IPS-18c (cell line): Measurements from ENCODE around the gene MICOS13.

Experiments
- H3K4me3 ChIP-seq: 2 replicates; pipeline ENCODE4 v1.7.0; 2013; ENCODE audit warnings: low read depth, mild to moderate bottlenecking, low read length, moderate library complexity; ENCODE audit not compliant: insufficient read depth
- H3K9me3 ChIP-seq: one replicate; pipeline ENCODE4 v1.6.1; 2013; ENCODE audit warnings: mild to moderate bottlenecking, low read length, moderate library complexity; ENCODE audit not compliant: control insufficient read depth, insufficient read depth

Gene MICOS13

GRCh38 chr19:5678071-5678718 lies 2.1 kb downstream of the MICOS13 start:
- H3K9me3 ChIP-seq = no peaks in the 10 kb centered on the region
- H3K4me3 ChIP-seq = no peak overlapping the region

DNA sequence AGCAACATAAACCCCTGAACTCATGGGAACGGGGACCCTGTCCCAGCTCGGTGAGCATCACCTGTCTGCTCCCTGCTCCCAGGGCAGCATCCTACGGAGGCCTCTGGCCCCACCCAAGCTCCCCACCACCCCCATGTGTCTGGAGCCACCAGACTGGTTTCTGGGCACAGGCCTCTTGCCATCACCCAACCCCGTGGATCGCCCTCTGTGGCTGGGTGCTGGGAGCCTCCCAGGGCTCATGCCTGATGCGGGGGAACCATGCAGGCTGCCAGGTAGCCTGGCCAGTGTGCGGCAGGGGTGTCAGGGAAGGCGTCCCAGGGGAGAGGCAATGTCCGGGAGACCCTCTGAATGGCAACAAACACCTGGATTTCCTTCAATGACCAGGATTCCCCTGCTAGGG lies 2.7 kb downstream of the MICOS13 start:
- Histone ChIP-seq H3K9me3 (no peaks in the 10 kb centered on the region), H3K4me3 (no peak overlapping the region)

DNA sequence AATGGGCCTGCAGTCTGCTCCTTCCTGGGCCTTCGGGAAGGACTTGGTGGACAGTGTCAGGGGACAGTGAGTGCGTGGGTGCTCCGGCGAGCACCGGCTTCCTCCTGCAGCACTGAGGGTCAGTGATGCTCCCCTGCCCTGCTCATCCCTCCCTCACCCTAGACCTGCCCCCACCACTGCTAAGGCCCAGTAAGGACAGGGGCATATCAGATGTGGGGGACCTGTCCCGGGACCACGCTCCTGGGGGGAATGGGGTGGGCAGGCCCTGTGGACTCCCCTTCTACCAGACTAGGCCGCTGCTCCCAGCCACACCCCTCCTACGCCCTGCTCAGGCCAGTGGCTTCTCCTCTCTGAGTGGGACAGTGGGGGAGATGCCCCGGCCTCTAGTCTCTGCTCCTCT lies 3.2 kb downstream of the MICOS13 start:
- Histone ChIP-seq H3K9me3 (no peaks in the 10 kb centered on the region), H3K4me3 (no peak overlapping the region)

GRCh38 chr19:5676772-5677105 lies 3.6 kb downstream of the MICOS13 start:
- Histone ChIP-seq H3K9me3 (no peaks in the 10 kb centered on the region), H3K4me3 (no peak overlapping the region)

DNA sequence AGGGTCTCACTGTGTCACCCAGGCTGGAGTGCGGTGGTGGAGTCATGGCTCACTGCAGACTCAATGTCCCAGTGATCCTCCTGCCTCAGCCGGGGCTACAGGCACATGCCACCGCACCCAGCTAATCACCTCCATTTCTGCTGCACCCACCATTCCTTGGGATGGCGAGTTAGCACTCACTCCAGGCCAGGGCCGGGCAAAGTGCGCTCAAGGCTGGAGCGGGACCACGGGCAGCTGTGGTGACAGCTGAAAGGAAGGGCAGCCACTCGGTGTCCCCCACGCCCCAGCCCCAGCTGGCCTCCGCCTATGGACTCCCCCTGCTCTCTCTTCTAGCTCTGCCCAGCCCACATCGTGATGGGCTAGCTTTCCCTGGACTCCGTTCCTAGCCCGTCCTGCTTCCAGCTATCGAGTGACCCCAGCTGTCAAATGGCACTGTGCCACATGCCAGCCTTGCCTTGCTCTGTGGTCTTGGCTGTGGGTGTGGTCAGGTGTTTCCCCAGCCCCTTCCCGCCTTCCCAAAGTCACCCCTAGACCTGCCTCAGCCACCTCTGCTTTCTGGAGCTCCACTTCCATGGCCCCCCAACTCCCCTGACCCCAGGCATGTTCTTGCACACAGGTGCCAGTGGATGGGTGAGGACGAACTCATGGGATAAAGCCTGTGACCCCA lies 4.1 kb downstream of the MICOS13 start:
- Histone ChIP-seq H3K9me3 (no peaks in the 10 kb centered on the region), H3K4me3 (no peak overlapping the region)

DNA sequence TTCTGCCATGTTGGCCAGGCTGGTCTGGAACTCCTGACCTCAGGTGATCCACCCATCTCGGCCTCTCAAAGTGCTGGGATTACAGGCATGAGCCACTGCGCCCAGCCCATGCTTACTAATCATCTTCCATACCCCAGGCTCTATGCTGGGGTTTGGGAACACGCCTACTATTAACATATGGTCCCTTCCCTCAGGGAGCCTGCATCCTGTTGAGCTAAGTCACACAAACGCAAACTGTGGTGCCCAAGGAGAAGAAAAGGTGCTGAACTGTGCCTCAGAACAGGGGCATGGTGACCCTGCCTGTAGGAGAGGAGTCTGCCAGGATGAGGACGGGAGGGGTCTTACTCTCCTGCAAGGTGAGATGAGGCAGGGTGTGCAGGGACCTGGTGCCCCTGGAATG lies 5.6 kb downstream of the MICOS13 start:
- H3K9me3 ChIP-seq = no peaks in the 10 kb centered on the region
- no peak overlapping the region for H3K4me3 ChIP-seq

- no peaks in the 10 kb centered on the region for H3K9me3 ChIP-seq
- no peak overlapping the region for H3K4me3 ChIP-seq
These were observed 6.6 kb downstream of the MICOS13 start for GRCh38 chr19:5673752-5674151.

GRCh38 chr19:5672708-5673459 lies 7.4 kb downstream of the MICOS13 start:
- Histone ChIP-seq H3K4me3 (no peak overlapping the region), H3K9me3 (no peaks in the 10 kb centered on the region)

GRCh38 chr19:5671600-5671999 lies 8.7 kb downstream of the MICOS13 start:
- H3K4me3 ChIP-seq = no peak overlapping the region
- H3K9me3 ChIP-seq = no peaks in the 10 kb centered on the region

- no peaks in the 10 kb centered on the region for H3K9me3 ChIP-seq
- no peak overlapping the region for H3K4me3 ChIP-seq
These were observed 11.1 kb downstream of the MICOS13 start for GRCh38 chr19:5669212-5669611.

- H3K4me3 ChIP-seq = peak overlapping the region; percentile 20; the same call in 1 of the 2 replicates
- no peaks in the 10 kb centered on the region for H3K9me3 ChIP-seq
These were observed 12.5 kb downstream of the MICOS13 start for GRCh38 chr19:5667751-5668271.

DNA sequence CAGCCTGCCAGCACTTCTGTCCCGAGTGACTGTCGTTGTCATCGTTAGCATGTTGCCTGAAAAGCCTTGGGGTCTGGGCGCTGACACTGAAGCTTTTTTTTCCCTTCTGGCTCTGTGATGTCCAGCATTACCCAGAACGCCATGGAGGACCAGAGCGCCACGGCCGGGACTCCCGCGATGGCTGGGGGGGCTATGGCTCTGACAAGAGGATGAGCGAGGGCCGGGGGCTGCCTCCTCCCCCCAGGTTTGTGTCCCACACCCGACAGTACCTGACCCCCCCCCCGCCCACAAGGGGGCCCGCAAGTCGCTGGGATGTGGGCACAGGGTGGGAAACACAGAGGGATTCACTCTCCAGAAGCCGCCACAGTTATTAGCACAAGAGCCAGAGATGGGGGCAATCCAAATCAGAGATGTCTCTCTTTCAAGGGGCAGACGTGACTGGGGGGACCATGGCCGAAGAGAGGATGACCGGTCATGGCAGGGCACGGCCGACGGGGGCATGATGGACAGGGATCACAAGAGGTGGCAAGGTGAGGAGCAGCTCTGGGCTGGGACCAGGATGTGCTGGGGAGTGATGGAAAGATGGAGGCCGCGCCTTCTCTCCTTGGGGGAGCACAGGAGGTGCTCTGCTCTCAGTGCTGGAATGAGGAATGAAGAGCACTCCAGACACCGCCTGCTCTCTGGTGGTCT lies 13.2 kb downstream of the MICOS13 start:
- Histone ChIP-seq H3K9me3 (no peaks in the 10 kb centered on the region), H3K4me3 (peak overlapping the region; percentile 20; the same call in 1 of the 2 replicates)

DNA sequence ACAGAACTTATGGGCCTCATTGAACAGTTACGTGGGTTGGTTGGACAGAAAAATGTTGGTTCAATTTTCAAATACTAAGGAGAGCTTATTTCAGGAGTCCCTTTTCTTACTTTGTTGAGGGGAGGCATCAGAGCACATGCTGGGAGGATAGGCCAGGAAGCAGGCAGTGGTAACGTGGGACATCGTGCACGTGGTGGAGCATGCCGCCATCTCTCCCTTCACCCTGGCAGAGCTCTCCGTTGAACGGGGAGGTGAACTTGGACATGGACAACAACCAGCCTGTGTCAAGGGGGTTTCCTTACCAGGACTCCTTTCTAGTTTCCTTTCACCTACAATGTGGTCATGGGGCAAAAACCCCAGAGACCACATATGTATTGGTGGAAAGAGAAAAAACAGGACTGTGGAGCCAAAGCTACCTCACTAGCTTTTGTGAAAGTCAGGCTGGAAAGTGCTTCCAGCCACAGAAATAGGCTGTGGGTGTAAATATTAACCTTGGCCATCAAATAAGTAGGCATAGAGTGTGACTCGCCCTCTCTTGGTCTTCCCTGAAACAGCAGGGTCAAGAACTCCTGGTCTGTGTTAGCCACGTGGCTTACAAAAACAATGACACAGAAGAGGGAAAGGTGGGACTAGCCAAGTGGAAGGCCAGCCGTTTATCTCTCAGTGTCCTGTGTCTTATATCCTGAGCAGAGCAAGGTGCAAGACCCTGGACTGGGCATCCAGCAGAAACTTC lies 14.4 kb downstream of the MICOS13 start:
- Histone ChIP-seq H3K4me3 (no peak overlapping the region), H3K9me3 (no peaks in the 10 kb centered on the region)

GRCh38 chr19:5664515-5664914 lies 15.8 kb downstream of the MICOS13 start:
- Histone ChIP-seq H3K9me3 (no peaks in the 10 kb centered on the region), H3K4me3 (no peak overlapping the region)

GRCh38 chr19:5663904-5664303 lies 16.4 kb downstream of the MICOS13 start:
- H3K4me3 ChIP-seq = no peak overlapping the region
- no peaks in the 10 kb centered on the region for H3K9me3 ChIP-seq

DNA sequence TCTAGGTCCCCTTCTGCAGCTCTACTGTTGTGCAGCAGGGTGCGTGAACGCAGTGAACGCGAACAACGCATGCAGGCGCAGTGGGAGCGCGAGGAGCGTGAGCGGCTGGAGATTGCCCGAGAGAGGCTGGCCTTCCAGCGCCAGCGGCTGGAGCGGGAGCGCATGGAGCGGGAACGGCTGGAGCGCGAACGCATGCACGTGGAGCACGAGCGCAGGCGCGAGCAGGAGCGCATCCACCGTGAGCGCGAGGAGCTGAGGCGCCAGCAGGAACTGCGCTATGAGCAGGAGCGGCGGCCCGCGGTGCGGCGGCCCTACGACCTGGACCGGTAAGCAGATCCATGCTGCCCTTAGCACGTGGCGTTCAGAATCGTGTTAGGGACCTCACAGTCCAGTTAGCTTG lies 18.8 kb downstream of the MICOS13 start:
- Histone ChIP-seq H3K4me3 (no peak overlapping the region), H3K9me3 (no peaks in the 10 kb centered on the region)

GRCh38 chr19:5655412-5655811 lies 24.9 kb downstream of the MICOS13 start:
- H3K4me3 ChIP-seq = no peak overlapping the region
- H3K9me3 ChIP-seq = no peaks in the 10 kb centered on the region
